BE2C (cell line): ENCODE results near the gene CXCL12.

ENCODE experiments used
- DNase-seq: peaks from one replicate; pipeline ENCODE4 v3.0.0-alpha.2; 2020
- H3K27me3 ChIP-seq: fragments of 250-450 bp; sonication (Bioruptor Pico); 2 replicates; pipeline ENCODE4 v1.5.1; 2020; ENCODE audit warnings: mild to moderate bottlenecking
- H3K36me3 ChIP-seq: fragments of 250-450 bp; sonication (Bioruptor Pico); 2 replicates; pipeline ENCODE4 v1.5.1; 2020; ENCODE audit warnings: mild to moderate bottlenecking
- H3K4me1 ChIP-seq: fragments of 250-450 bp; sonication (Bioruptor Pico); 2 replicates; pipeline ENCODE4 v1.5.1; 2020
- H3K4me3 ChIP-seq: 2 replicates; pipeline ENCODE4 v1.5.1; 2011; ENCODE audit warnings: low read depth, low read length
- H3K9me3 ChIP-seq: fragments of 250-450 bp; sonication (Bioruptor Pico); 2 replicates; pipeline ENCODE4 v1.5.1; 2020
- CTCF ChIP-seq: IDR thresholded peaks from 2 replicates; pipeline ENCODE4 v1.5.1; 2012; ENCODE audit warnings: mild to moderate bottlenecking, low read depth, low read length

The CXCL12 gene

GRCh38 chr10:44383749-44384600 lies 922 bp downstream of the CXCL12 start:
- no peak for TF ChIP-seq CTCF
- no peak for DNase-seq
- Histone ChIP-seq H3K4me1 (no peaks in the 10 kb centered on the region), H3K9me3 (no peaks in the 10 kb centered on the region), H3K36me3 (no peaks in the 10 kb centered on the region), H3K4me3 (peak overlapping the region; percentile 34), H3K27me3 (peaks cover 34% of the 10 kb centered on the region)

GRCh38 chr10:44382981-44383748 lies 1.7 kb downstream of the CXCL12 start:
- Histone ChIP-seq H3K4me1 (no peaks in the 10 kb centered on the region), H3K27me3 (peaks cover 34% of the 10 kb centered on the region), H3K36me3 (no peaks in the 10 kb centered on the region), H3K4me3 (no peak overlapping the region), H3K9me3 (no peaks in the 10 kb centered on the region)
- DNase-seq = no peak
- TF ChIP-seq CTCF = no peak

- no peaks in the 10 kb centered on the region for H3K9me3 ChIP-seq
- peaks cover 34% of the 10 kb centered on the region for H3K27me3 ChIP-seq
- no peak for DNase-seq
- TF ChIP-seq CTCF = no peak
- no peaks in the 10 kb centered on the region for H3K36me3 ChIP-seq
- H3K4me3 ChIP-seq = no peak overlapping the region
- H3K4me1 ChIP-seq = no peaks in the 10 kb centered on the region
Observed at GRCh38 chr10:44382131-44382858, 2.6 kb downstream of the CXCL12 start.

GRCh38 chr10:44380829-44381600 lies 3.9 kb downstream of the CXCL12 start:
- H3K4me3 ChIP-seq = no peak overlapping the region
- H3K4me1 ChIP-seq = no peaks in the 10 kb centered on the region
- H3K27me3 ChIP-seq = peaks cover 31% of the 10 kb centered on the region
- no peak for TF ChIP-seq CTCF
- no peaks in the 10 kb centered on the region for H3K36me3 ChIP-seq
- no peaks in the 10 kb centered on the region for H3K9me3 ChIP-seq
- no peak for DNase-seq

- no peaks in the 10 kb centered on the region for H3K36me3 ChIP-seq
- TF ChIP-seq CTCF = no peak
- no peak for DNase-seq
- H3K27me3 ChIP-seq = peaks cover 20% of the 10 kb centered on the region
- no peaks in the 10 kb centered on the region for H3K4me1 ChIP-seq
- H3K4me3 ChIP-seq = no peak overlapping the region
- H3K9me3 ChIP-seq = no peaks in the 10 kb centered on the region
Observed at GRCh38 chr10:44379907-44380306, 5.0 kb downstream of the CXCL12 start.
